Activated naive CD4-positive, alpha-beta T cell treated with anti-CD3 and anti-CD28 coated beads, Interleukin-2, amount 50 U/mL, for 24 hours (primary cell): Measurements from ENCODE around the gene UGT2B7.
"Not testable (repeated sequence)": the region's sequence is repeated elsewhere in the genome, so short reads cannot be mapped to it uniquely, and the experiment has no call there.

Experiments
- H3K27ac Mint-ChIP-seq: one replicate; pipeline ENCODE4 v1.8.0; 2021; ENCODE audit warnings: mild to moderate bottlenecking, mixed read lengths
- H3K27me3 Mint-ChIP-seq: one replicate; pipeline ENCODE4 v1.8.0; 2021; ENCODE audit warnings: mixed read lengths
- H3K36me3 Mint-ChIP-seq: one replicate; pipeline ENCODE4 v1.8.0; 2021; ENCODE audit warnings: mixed read lengths
- H3K4me1 Mint-ChIP-seq: one replicate; pipeline ENCODE4 v1.8.0; 2021; ENCODE audit warnings: mixed read lengths
- H3K4me3 Mint-ChIP-seq: one replicate; pipeline ENCODE4 v1.8.0; 2021; ENCODE audit warnings: mild to moderate bottlenecking, mixed read lengths
- H3K9me3 Mint-ChIP-seq: one replicate; pipeline ENCODE4 v1.8.0; 2021; ENCODE audit warnings: mixed read lengths

UGT2B7 gene

DNA sequence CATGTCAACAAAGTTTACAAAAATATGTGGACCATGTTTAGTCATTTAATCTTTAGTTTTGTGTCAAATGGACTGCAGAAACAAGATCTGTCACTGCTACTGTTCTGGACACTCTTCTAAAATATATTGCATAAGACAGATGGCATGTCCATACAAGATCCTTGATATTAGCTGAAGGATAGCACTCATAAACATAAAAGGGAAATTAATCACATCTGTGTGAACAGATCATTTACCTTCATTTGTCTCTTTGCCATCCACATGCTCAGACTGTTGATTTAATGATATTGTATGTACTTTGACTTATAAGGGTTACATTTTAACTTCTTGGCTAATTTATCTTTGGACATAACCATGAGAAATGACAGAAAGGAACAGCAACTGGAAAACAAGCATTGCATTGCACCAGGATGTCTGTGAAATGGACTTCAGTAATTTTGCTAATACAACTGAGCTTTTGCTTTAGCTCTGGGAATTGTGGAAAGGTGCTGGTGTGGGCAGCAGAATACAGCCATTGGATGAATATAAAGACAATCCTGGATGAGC is at the start of gene UGT2B7:
TSS of gene UGT2B7 (plus strand) at position 364 of the 546 bp plus-strand sequence. CDS start at position 411, 47 bp downstream.
- Mint-ChIP-seq H3K9me3 (no peaks in the 10 kb centered on the region), H3K27me3 (no peaks in the 10 kb centered on the region), H3K4me1 (no peaks in the 10 kb centered on the region), H3K4me3 (no peak within 1 kb of the TSS), H3K36me3 (no peaks in the 10 kb centered on the region), H3K27ac (no peak within 1 kb of the TSS)

GRCh38 chr4:69049860-69050259 is 46.4 kb upstream of the UGT2B7 start:
- Mint-ChIP-seq H3K4me1 (no peaks in the 10 kb centered on the region), H3K4me3 (no peak overlapping the region), H3K27ac (no peak overlapping the region), H3K36me3 (no peaks in the 10 kb centered on the region), H3K27me3 (no peaks in the 10 kb centered on the region), H3K9me3 (no peaks in the 10 kb centered on the region)

DNA sequence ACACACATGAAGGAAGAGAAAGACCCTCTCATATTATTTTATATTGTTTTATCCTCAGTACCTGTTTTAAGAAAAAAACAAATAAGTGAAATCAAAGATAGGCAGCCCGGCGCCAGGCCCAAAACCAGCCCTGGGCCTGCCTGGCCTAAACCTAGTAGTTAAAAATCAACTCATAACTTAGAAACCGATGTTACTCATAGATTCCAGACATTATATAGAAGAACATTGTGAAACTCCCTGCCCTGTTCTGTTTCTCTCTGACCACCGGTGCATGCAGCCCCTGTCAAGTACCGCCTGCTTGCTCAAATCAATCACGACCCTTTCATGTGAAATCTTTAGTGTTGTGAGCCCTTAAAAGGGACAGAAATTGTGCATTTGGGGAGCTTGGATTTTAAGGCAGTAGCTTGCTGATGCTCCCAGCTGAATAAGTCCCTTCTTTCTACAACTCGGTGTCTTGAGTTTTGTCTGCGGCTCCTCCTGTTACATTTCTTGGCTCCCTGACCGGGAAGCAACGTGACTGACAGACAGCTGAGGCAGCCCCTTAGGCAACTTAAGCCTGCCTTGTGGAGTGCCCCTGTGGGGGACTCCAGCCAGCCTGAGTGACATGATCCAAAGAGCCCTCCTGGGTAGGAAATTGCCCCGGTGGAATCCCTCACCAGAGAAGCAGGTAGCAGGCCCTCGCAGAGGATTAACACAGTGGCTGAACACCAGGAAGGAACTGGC is 45.3 kb upstream of the UGT2B7 start:
- not testable (repeated sequence) for H3K9me3 Mint-ChIP-seq, H3K36me3 Mint-ChIP-seq, H3K4me1 Mint-ChIP-seq, H3K27ac Mint-ChIP-seq, H3K27me3 Mint-ChIP-seq, H3K4me3 Mint-ChIP-seq

DNA sequence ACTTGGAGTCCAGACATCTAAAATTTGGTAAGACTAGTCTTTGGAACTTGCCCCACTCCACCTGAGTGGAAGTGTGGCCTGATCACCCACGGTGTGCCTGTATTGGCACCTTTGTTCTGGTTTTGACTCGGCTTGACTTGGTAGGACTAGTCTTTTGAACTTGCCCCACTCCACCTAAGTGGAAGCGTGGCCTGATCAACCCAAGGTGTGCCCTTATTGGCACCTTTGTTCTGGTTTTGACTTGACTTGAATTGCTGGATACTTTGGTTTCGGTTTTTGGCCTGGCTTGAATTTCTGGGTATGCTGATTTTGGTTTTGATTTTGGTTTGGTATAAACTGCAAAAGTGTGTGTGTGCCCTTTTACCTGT is 44.7 kb upstream of the UGT2B7 start:
- no peaks in the 10 kb centered on the region for H3K36me3 Mint-ChIP-seq
- H3K9me3 Mint-ChIP-seq = no peaks in the 10 kb centered on the region
- H3K4me3 Mint-ChIP-seq = no peak overlapping the region
- no peaks in the 10 kb centered on the region for H3K27me3 Mint-ChIP-seq
- H3K27ac Mint-ChIP-seq = no peak overlapping the region
- no peaks in the 10 kb centered on the region for H3K4me1 Mint-ChIP-seq

- H3K36me3 Mint-ChIP-seq, H3K4me3 Mint-ChIP-seq, H3K27ac Mint-ChIP-seq, H3K27me3 Mint-ChIP-seq, H3K9me3 Mint-ChIP-seq, H3K4me1 Mint-ChIP-seq: not testable (repeated sequence)
Observed at GRCh38 chr4:69053309-69053885, 42.9 kb upstream of the UGT2B7 start.

DNA sequence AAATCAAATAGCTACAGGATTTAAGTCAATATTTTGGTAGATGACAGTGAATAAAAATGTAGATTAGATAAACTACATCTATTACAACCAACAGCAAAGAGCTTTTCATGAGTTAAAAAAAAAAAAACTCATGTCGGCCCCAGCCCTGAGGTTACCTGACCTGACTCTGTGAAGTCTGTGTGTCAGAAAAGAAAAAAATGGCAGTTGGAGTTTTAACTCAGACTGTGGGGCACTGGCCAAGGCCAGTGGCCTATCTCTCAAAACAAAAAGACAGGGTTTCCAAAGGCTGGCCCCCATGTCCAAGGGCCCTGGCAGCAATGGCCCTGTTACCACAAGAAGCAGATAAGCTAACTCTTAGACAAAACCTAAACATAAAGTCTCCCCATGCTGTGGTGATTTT is 42.2 kb upstream of the UGT2B7 start:
- not testable (repeated sequence) for H3K4me1 Mint-ChIP-seq, H3K9me3 Mint-ChIP-seq, H3K4me3 Mint-ChIP-seq, H3K27ac Mint-ChIP-seq, H3K36me3 Mint-ChIP-seq, H3K27me3 Mint-ChIP-seq

GRCh38 chr4:69054578-69055200 is 41.6 kb upstream of the UGT2B7 start:
- no peaks in the 10 kb centered on the region for H3K27me3 Mint-ChIP-seq
- H3K36me3 Mint-ChIP-seq = no peaks in the 10 kb centered on the region
- H3K4me1 Mint-ChIP-seq = no peaks in the 10 kb centered on the region
- no peak overlapping the region for H3K27ac Mint-ChIP-seq
- no peak overlapping the region for H3K4me3 Mint-ChIP-seq
- no peaks in the 10 kb centered on the region for H3K9me3 Mint-ChIP-seq

DNA sequence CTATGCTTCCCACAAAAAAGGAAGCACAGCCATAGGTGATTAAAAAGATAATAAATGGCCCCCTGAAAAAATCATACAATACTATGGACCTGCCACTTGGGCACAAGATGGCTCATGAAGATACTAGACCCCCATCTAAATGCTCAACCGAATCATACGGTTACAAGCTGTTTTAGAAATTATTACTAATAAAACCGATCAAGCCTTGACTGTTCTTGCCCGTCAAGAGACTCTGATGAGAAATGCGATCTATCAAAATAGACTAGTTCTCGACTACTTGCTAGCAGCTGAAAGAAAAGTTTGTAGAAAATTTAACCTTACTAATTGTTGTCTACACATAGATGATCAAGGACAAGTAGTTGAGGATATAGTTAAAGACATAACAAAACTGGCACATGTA is 40.1 kb upstream of the UGT2B7 start:
- Mint-ChIP-seq H3K27me3 (no peaks in the 10 kb centered on the region), H3K27ac (no peak overlapping the region), H3K4me1 (no peaks in the 10 kb centered on the region), H3K9me3 (no peaks in the 10 kb centered on the region), H3K4me3 (no peak overlapping the region), H3K36me3 (no peaks in the 10 kb centered on the region)

- Mint-ChIP-seq H3K36me3 (no peaks in the 10 kb centered on the region), H3K27ac (no peak overlapping the region), H3K9me3 (no peaks in the 10 kb centered on the region), H3K4me3 (no peak overlapping the region), H3K27me3 (no peaks in the 10 kb centered on the region), H3K4me1 (no peaks in the 10 kb centered on the region)
Observed at GRCh38 chr4:69056921-69057550, 39.2 kb upstream of the UGT2B7 start.

DNA sequence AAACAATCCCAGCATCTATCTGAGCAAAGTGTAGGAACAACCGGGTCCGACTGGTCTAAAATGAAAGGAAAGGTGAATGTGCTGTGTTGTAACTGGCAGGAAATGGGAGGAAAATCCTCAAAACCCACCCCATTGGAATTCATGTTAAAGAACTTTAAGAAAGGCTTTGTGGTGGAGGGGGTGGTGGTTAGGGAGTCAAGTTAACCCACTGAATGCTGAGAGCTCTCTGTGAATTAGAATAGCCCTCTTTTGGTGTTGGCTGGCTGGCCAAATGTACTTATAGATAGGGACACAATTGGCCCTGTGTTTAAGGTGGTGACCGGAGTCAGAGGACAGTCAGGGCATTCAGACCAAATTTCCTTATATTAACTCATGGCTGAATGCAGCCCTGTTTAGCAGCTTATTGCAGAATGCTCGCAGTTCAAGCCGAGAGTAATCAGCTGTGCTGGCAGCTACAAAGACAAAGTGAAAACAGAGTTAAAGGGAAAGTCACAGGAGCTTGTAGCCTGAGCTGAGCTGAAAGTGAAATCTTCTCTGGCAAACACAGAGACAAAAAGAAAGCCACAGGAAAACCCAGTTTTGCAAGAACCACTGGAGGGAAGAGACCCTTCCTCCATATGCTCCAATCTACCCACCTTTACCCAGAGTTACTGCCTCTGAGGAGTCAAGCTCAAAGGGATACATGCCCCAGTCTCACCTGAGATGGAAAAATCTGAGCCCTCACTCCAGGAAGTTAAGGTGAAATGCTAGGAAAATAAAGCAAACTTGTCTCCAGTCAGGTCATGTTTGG is 38.5 kb upstream of the UGT2B7 start:
- Mint-ChIP-seq H3K9me3 (no peaks in the 10 kb centered on the region), H3K27me3 (no peaks in the 10 kb centered on the region), H3K27ac (no peak overlapping the region), H3K4me3 (no peak overlapping the region), H3K4me1 (no peaks in the 10 kb centered on the region), H3K36me3 (no peaks in the 10 kb centered on the region)

DNA sequence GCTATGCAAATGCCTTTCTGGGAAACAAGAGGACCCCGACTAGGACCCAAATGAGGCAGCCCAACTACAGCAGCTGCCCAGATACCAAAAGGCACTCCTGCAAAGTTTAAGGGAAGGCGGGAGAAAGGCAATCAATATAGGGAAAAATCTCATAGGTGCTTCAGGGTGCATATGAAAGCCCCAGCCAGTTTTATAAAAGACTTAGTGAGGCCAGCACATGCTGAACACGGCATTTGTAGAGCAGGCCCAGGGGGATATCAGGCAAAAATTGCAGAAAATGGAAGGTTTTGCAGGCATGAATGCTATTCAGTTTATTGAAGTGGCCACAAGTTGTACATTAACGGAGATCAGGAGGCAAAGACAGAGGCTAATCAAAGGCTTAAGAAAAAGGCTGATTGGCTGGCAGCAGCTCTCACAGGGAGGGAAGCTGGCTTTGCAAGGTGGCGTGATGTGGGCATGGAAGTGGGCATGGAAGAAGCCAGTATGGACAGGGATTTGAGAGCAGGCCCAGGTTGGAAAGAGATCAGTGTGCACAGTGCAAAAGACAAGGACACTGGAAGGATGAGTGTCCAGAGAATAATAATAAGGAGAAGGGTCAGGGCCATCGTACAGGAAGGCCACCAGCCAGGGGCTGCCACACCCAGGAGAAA is 37.7 kb upstream of the UGT2B7 start:
- Mint-ChIP-seq H3K9me3 (no peaks in the 10 kb centered on the region), H3K36me3 (no peaks in the 10 kb centered on the region), H3K27ac (no peak overlapping the region), H3K27me3 (no peaks in the 10 kb centered on the region), H3K4me1 (no peaks in the 10 kb centered on the region), H3K4me3 (no peak overlapping the region)

GRCh38 chr4:69060651-69061308 is 35.5 kb upstream of the UGT2B7 start:
- no peaks in the 10 kb centered on the region for H3K27me3 Mint-ChIP-seq
- H3K36me3 Mint-ChIP-seq = no peaks in the 10 kb centered on the region
- H3K4me1 Mint-ChIP-seq = no peaks in the 10 kb centered on the region
- H3K27ac Mint-ChIP-seq = no peak overlapping the region
- no peaks in the 10 kb centered on the region for H3K9me3 Mint-ChIP-seq
- H3K4me3 Mint-ChIP-seq = no peak overlapping the region

DNA sequence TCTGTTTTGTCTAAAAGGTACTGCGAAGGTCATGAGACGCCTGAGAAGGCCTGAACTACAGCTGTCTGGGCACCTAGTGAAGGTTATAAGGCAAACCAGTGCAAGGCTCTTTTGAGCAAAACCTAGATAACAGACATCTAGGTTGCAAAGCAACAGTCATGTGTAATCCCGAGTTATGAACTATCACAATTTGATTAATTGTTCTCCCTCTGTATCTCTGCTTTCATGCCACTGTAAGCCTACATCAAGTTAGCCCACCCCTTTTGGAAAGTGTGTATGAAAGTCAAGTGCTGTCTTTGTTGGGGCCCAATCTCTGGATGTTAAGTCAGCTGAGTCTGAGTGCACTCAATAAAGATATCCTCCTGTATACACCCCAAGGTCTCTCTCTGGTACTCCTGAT is 31.9 kb upstream of the UGT2B7 start:
- Mint-ChIP-seq H3K27me3 (no peaks in the 10 kb centered on the region), H3K9me3 (no peaks in the 10 kb centered on the region), H3K4me3 (no peak overlapping the region), H3K4me1 (no peaks in the 10 kb centered on the region), H3K36me3 (no peaks in the 10 kb centered on the region), H3K27ac (no peak overlapping the region)

DNA sequence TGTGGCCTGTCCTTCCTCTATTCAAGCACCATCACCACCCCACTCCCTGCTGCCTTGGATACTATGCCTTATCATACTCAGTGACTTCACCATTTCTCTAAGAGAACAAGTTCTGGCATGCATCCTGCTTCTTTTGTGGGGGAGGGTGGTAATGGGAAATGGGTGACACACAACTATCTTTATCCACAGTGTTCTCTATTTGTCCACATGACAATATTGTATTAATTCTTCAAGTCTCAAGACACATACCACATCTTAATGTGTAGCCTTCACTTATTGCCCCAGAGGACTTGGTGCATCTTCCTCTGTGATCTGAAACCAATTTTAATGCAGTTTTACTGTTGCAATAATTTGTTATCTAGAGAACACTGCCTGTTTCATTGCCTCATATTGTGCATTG is 29.3 kb upstream of the UGT2B7 start:
- Mint-ChIP-seq H3K4me3 (no peak overlapping the region), H3K27me3 (no peaks in the 10 kb centered on the region), H3K9me3 (no peaks in the 10 kb centered on the region), H3K27ac (no peak overlapping the region), H3K36me3 (no peaks in the 10 kb centered on the region), H3K4me1 (no peaks in the 10 kb centered on the region)

- H3K36me3 Mint-ChIP-seq = no peaks in the 10 kb centered on the region
- H3K27ac Mint-ChIP-seq = no peak overlapping the region
- no peaks in the 10 kb centered on the region for H3K4me1 Mint-ChIP-seq
- no peaks in the 10 kb centered on the region for H3K9me3 Mint-ChIP-seq
- H3K4me3 Mint-ChIP-seq = no peak overlapping the region
- no peaks in the 10 kb centered on the region for H3K27me3 Mint-ChIP-seq
Observed at GRCh38 chr4:69069085-69069484, 27.2 kb upstream of the UGT2B7 start.
